Superior temporal gyrus (tissue), 1 donor: ENCODE measurements around the gene ORC6.
"Not testable (repeated sequence)": the region's sequence is repeated elsewhere in the genome, so short reads cannot be mapped to it uniquely, and the experiment has no call there.

Source experiments
- DNase-seq: peaks from one replicate; pipeline ENCODE4 v3.0.0-alpha.2; 2016; ENCODE audit errors: extremely low spot score

The ORC6 gene

GRCh38 chr16:46689365-46690280 lies at the start of gene ORC6:
Gene ORC6 (plus strand): TSS chr16:46689659. CDS start chr16:46689706, 47 bp downstream.
- DNase-seq = peak; percentile 96

GRCh38 chr16:46648656-46649055 lies 40.8 kb upstream of the ORC6 start:
- DNase-seq = no peak

GRCh38 chr16:46649588-46650253 lies 39.7 kb upstream of the ORC6 start:
- DNase-seq = peak; percentile 21

- DNase-seq = no peak
These were observed 39.2 kb upstream of the ORC6 start for GRCh38 chr16:46650254-46650623.

GRCh38 chr16:46651305-46651704 lies 38.2 kb upstream of the ORC6 start:
- no peak for DNase-seq

GRCh38 chr16:46658925-46659324 lies 30.5 kb upstream of the ORC6 start:
- no peak for DNase-seq

GRCh38 chr16:46662123-46662522 lies 27.3 kb upstream of the ORC6 start:
- DNase-seq = no peak

GRCh38 chr16:46673320-46674013 lies 16.0 kb upstream of the ORC6 start:
- peak; percentile 62 for DNase-seq

GRCh38 chr16:46677943-46678342 lies 11.5 kb upstream of the ORC6 start:
- DNase-seq = not testable (repeated sequence)

GRCh38 chr16:46681867-46682266 lies 7.6 kb upstream of the ORC6 start:
- not testable (repeated sequence) for DNase-seq

GRCh38 chr16:46686815-46687473 lies 2.5 kb upstream of the ORC6 start:
- no peak for DNase-seq

- no peak for DNase-seq
These were observed 2.0 kb upstream of the ORC6 start for GRCh38 chr16:46687486-46687885.

GRCh38 chr16:46688101-46688653 lies 1.3 kb upstream of the ORC6 start:
- DNase-seq = peak; percentile 43

- DNase-seq = peak; percentile 99
These were observed 650 bp upstream of the ORC6 start, which contains the start of gene VPS35 for GRCh38 chr16:46688654-46689364. Gene VPS35 (minus strand): TSS chr16:46689178. CDS start chr16:46689133, 45 bp downstream.

GRCh38 chr16:46690281-46691178 lies 1.1 kb downstream of the ORC6 start:
- DNase-seq = peak; percentile 59

- no peak for DNase-seq
These were observed 2.3 kb downstream of the ORC6 start for GRCh38 chr16:46691726-46692125.

GRCh38 chr16:46693598-46693997 lies 4.1 kb downstream of the ORC6 start:
- DNase-seq = no peak

GRCh38 chr16:46695937-46696336 lies 6.5 kb downstream of the ORC6 start:
- no peak for DNase-seq

GRCh38 chr16:46696957-46697356 lies 7.5 kb downstream of the ORC6 start:
- DNase-seq = no peak

- no peak for DNase-seq
These were observed 10.6 kb downstream of the ORC6 start for GRCh38 chr16:46700048-46700447.
